B cell (primary cell): ENCODE measurements around the gene MAML3.

Source experiments
- EZH2 ChIP-seq: IDR thresholded peaks from 2 replicates; pipeline ENCODE4 v1.6.1; 2012; ENCODE audit warnings: borderline replicate concordance, low read depth, mild to moderate bottlenecking, moderate library complexity, low read length; ENCODE audit not compliant: insufficient read depth, poor library complexity, severe bottlenecking
- TF ChIP-seq, protein P1 (sequence below): fragments of 200-600 bp; IDR thresholded peaks from one replicate; pipeline ENCODE4 v1.8.0; 2022; ENCODE audit warnings: antibody characterized with exemption, mild to moderate bottlenecking

- TF ChIP-seq, protein P1, sequence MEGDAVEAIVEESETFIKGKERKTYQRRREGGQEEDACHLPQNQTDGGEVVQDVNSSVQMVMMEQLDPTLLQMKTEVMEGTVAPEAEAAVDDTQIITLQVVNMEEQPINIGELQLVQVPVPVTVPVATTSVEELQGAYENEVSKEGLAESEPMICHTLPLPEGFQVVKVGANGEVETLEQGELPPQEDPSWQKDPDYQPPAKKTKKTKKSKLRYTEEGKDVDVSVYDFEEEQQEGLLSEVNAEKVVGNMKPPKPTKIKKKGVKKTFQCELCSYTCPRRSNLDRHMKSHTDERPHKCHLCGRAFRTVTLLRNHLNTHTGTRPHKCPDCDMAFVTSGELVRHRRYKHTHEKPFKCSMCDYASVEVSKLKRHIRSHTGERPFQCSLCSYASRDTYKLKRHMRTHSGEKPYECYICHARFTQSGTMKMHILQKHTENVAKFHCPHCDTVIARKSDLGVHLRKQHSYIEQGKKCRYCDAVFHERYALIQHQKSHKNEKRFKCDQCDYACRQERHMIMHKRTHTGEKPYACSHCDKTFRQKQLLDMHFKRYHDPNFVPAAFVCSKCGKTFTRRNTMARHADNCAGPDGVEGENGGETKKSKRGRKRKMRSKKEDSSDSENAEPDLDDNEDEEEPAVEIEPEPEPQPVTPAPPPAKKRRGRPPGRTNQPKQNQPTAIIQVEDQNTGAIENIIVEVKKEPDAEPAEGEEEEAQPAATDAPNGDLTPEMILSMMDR = no peak
- TF ChIP-seq EZH2 = no peak
Observed at GRCh38 chr4:139963708-139964107, 190.3 kb downstream of the MAML3 start.
